Endothelial cell (in vitro differentiated cells): ENCODE data around the gene CD74. TPM values are rescaled to one million over a fixed set of nuclear protein-coding genes. Genes with fewer than 3 reads are reported as not detected.

ENCODE experiments used
- DNase-seq: peaks from one replicate; pipeline ENCODE4 v3.0.0; 2021; ENCODE audit warnings: low spot score
- H3K27ac Mint-ChIP-seq: one replicate; pipeline ENCODE4 v1.8.0; 2021; ENCODE audit warnings: mixed read lengths, inconsistent platforms; ENCODE audit not compliant: unreplicated experiment
- H3K27me3 Mint-ChIP-seq: one replicate; pipeline ENCODE4 v1.8.0; 2021; ENCODE audit warnings: mild to moderate bottlenecking, moderate library complexity, mixed read lengths, inconsistent platforms; ENCODE audit not compliant: unreplicated experiment
- H3K36me3 Mint-ChIP-seq: one replicate; pipeline ENCODE4 v1.8.0; 2021; ENCODE audit warnings: mild to moderate bottlenecking, low read depth, mixed read lengths, inconsistent platforms; ENCODE audit not compliant: unreplicated experiment
- H3K4me1 Mint-ChIP-seq: one replicate; pipeline ENCODE4 v1.8.0; 2021; ENCODE audit warnings: mild to moderate bottlenecking, mixed read lengths, inconsistent platforms; ENCODE audit not compliant: unreplicated experiment
- H3K4me3 Mint-ChIP-seq: one replicate; pipeline ENCODE4 v1.8.0; 2021; ENCODE audit warnings: mild to moderate bottlenecking, mixed read lengths, inconsistent platforms; ENCODE audit not compliant: unreplicated experiment
- H3K9me3 Mint-ChIP-seq: one replicate; pipeline ENCODE4 v1.8.0; 2021; ENCODE audit warnings: mixed read lengths, inconsistent platforms; ENCODE audit not compliant: unreplicated experiment
- CTCF ChIP-seq: fragments of 200-600 bp; sonication (generic); IDR thresholded peaks from one replicate; pipeline ENCODE4 v1.5.0; 2021; ENCODE audit warnings: antibody characterized with exemption; ENCODE audit not compliant: unreplicated experiment
- total RNA-seq: library from RNA; stranded (reverse); fragmentation: NEBNext Ultra II Directional; extraction: Animal tissue kit (Norgen Biotek cat#: 25700); gene quantifications from one replicate; pipeline ENCODE4 v1.2.1, GENCODE V29; 2021; ENCODE audit not compliant: unreplicated experiment

CD74 gene
- total RNA-seq, 1 donor from 2014 or later: 170 TPM

GRCh38 chr5:150401376-150402228, 11.1 kb downstream of the CD74 start:
- Mint-ChIP-seq H3K27me3 (peaks cover 10% of the 10 kb centered on the region), H3K9me3 (no peaks in the 10 kb centered on the region), H3K36me3 (peaks cover 32% of the 10 kb centered on the region), H3K4me1 (peaks cover 27% of the 10 kb centered on the region), H3K4me3 (peak overlapping the region; percentile 57), H3K27ac (peak overlapping the region; percentile 49)
- DNase-seq: no peak
- no peak for TF ChIP-seq CTCF

GRCh38 chr5:150401076-150401375, 11.7 kb downstream of the CD74 start:
- H3K36me3 Mint-ChIP-seq: peaks cover 36% of the 10 kb centered on the region
- no peak for TF ChIP-seq CTCF

GRCh38 chr5:150400316-150401075, 12.2 kb downstream of the CD74 start:
- Mint-ChIP-seq H3K9me3 (no peaks in the 10 kb centered on the region), H3K36me3 (peaks cover 41% of the 10 kb centered on the region), H3K4me1 (peaks cover 27% of the 10 kb centered on the region), H3K4me3 (no peak overlapping the region), H3K27me3 (peaks cover 9% of the 10 kb centered on the region), H3K27ac (peak overlapping the region; percentile 72)
- no peak for TF ChIP-seq CTCF
- DNase-seq: no peak

More at GRCh38 chr5:150401076-150401375, 11.7 kb downstream of the CD74 start:
- Mint-ChIP-seq H3K4me1 (peaks cover 27% of the 10 kb centered on the region), H3K27ac (no peak overlapping the region), H3K9me3 (no peaks in the 10 kb centered on the region), H3K27me3 (peaks cover 9% of the 10 kb centered on the region), H3K4me3 (peak overlapping the region; percentile 57)
- no peak for DNase-seq

GRCh38 chr5:150399524-150400211, 13.0 kb downstream of the CD74 start:
- H3K27me3 Mint-ChIP-seq: peaks cover 10% of the 10 kb centered on the region
- no peak for TF ChIP-seq CTCF
- H3K27ac Mint-ChIP-seq: no peak overlapping the region
- H3K4me1 Mint-ChIP-seq: peaks cover 27% of the 10 kb centered on the region
- peaks cover 44% of the 10 kb centered on the region for H3K36me3 Mint-ChIP-seq
- H3K9me3 Mint-ChIP-seq: no peaks in the 10 kb centered on the region
- DNase-seq: no peak
- H3K4me3 Mint-ChIP-seq: no peak overlapping the region
